ENCODE results near the gene RNASE8.

The RNASE8 gene

DNA sequence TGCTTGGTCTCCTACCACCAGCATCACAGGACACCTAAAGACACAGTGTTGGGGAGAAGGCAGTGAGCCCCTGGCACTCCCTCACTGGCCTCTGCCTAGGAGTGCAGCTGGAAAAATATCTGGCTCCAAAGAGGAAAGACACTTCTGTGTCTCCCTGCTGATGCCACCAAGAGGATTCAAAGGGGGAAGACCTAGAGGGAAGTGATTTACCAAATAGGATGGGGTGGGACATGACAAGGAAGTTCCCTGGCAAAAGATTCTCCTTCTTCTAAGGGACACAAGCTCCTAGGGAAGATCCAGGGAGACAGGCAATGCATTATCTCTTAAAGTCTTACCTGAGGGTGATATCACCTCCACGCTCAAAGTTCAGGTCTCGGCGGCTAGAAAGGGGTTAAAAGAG lies 38.8 kb upstream of the RNASE8 start:
- no peak overlapping the region for H3K27ac ChIP-seq
- TF ChIP-seq ZFX (IDR thresholded peaks at IDR 0.05) = no peak
- TF ChIP-seq, protein P1, sequence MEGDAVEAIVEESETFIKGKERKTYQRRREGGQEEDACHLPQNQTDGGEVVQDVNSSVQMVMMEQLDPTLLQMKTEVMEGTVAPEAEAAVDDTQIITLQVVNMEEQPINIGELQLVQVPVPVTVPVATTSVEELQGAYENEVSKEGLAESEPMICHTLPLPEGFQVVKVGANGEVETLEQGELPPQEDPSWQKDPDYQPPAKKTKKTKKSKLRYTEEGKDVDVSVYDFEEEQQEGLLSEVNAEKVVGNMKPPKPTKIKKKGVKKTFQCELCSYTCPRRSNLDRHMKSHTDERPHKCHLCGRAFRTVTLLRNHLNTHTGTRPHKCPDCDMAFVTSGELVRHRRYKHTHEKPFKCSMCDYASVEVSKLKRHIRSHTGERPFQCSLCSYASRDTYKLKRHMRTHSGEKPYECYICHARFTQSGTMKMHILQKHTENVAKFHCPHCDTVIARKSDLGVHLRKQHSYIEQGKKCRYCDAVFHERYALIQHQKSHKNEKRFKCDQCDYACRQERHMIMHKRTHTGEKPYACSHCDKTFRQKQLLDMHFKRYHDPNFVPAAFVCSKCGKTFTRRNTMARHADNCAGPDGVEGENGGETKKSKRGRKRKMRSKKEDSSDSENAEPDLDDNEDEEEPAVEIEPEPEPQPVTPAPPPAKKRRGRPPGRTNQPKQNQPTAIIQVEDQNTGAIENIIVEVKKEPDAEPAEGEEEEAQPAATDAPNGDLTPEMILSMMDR (conservative IDR thresholded peaks at IDR 0.05) = no peak

DNA sequence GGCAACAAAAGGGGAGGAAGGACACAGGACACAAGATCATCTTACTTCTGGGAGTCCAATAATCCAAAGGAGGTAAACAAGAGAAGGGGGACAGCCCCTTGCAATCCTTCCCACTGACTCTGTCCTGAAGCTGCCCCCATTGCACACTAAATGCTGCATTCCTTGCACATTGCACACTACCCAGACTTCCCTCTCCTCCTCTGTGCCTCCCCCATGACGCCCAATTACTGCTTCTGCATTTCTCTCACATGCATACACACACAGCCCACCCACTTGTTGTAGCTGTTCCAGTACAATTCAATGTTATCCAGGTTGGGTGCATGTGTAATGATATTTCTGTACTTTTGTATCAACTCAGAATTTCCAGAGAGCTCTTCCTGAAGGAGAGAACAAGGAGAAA lies 38.3 kb upstream of the RNASE8 start:
- H3K27ac ChIP-seq = no peak overlapping the region

GRCh38 chr14:21020977-21021545 lies 36.6 kb upstream of the RNASE8 start:
- H3K27ac ChIP-seq = peak overlapping the region; percentile 62
- TF ChIP-seq, protein P1 (conservative IDR thresholded peaks at IDR 0.05) = no peak
- no peak for TF ChIP-seq ZFX (IDR thresholded peaks at IDR 0.05)

More for the DNA sequence above, 38.3 kb upstream of the RNASE8 start:
- TF ChIP-seq ZFX (IDR thresholded peaks at IDR 0.05) = no peak
- TF ChIP-seq, protein P1 (conservative IDR thresholded peaks at IDR 0.05) = no peak

DNA sequence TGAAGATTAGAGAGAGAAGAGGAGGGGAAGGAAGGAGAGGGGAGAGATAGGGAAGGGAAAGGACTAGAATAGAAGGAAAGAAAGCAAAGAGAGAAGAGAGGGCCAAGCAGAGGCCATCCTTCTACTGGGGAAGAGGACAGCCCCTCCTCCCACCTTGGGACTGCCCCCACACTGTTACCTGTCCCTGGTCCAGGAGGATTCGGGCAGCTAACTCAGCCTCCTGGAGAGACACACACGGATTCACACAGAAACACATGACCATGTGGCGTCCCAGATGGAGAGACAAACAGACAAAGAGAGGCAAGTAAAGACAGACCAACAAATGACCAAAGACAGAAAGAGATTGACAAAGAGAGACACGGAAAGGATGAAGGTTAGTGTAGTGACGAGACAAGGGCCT lies 34.9 kb upstream of the RNASE8 start:
- no peak for TF ChIP-seq ZFX (IDR thresholded peaks at IDR 0.05)
- TF ChIP-seq, protein P1 (conservative IDR thresholded peaks at IDR 0.05) = no peak
- no peak overlapping the region for H3K27ac ChIP-seq

GRCh38 chr14:21023174-21023573 lies 34.4 kb upstream of the RNASE8 start:
- TF ChIP-seq, protein P1 (conservative IDR thresholded peaks at IDR 0.05) = no peak
- no peak for TF ChIP-seq ZFX (IDR thresholded peaks at IDR 0.05)

GRCh38 chr14:21023817-21024584 lies 33.6 kb upstream of the RNASE8 start:
- peak overlapping the region; percentile 76 for H3K27ac ChIP-seq
- TF ChIP-seq ZFX (IDR thresholded peaks at IDR 0.05) = no peak
- TF ChIP-seq, protein P1 (conservative IDR thresholded peaks at IDR 0.05) = no peak

More at GRCh38 chr14:21023174-21023573, 34.4 kb upstream of the RNASE8 start:
- H3K27ac ChIP-seq = no peak overlapping the region

GRCh38 chr14:21024585-21025370 lies 32.8 kb upstream of the RNASE8 start, which contains the start of gene NDRG2:
TSS of gene NDRG2 (minus strand) at chr14:21025061. CDS start at chr14:21023315, 1,746 bp downstream.
- peak within 1 kb of the TSS; percentile 76 for H3K27ac ChIP-seq
- TF ChIP-seq, protein P1 (conservative IDR thresholded peaks at IDR 0.05) = no peak
- peak; percentile 77 for TF ChIP-seq ZFX (IDR thresholded peaks at IDR 0.05)

Measured in C4-2B (cell line).